Omental fat pad (tissue), 4 donors: Measurements from ENCODE around the gene RNF38. TPM values are rescaled to one million over a fixed set of nuclear protein-coding genes. Genes with fewer than 3 reads are reported as not detected.

ENCODE experiments used
- ATAC-seq: fragments of 150-250 bp; one replicate; pipeline ENCODE4 v1.9.1; 2016; ENCODE audit warnings: mild to moderate bottlenecking, moderate library complexity; ENCODE audit not compliant: low FRiP score
- DNase-seq: peaks from one replicate; pipeline ENCODE4 v3.0.0-alpha.2; 2019; ENCODE audit warnings: low spot score
- CTCF ChIP-seq, 3 donors: fragments of 450-650 bp; IDR thresholded peaks; one replicate each; pipeline ENCODE4 v1.5.1; 2016 to 2017; ENCODE audit warnings: antibody characterized with exemption in 3 of 3, mild to moderate bottlenecking in 3 of 3, moderate library complexity in 2 of 3
- total RNA-seq, 4 donors: library from RNA; depleted of rRNA; stranded (reverse); fragments of >200 nt; gene quantifications; one replicate each; pipeline ENCODE4 v1.1.0, GENCODE V29; 2016

RNF38 gene
- total RNA-seq, 4 donors from 2014 or later = 19.9 to 37.8 (median 23.2) TPM

GRCh38 chr9:36441966-36442365, 41.9 kb upstream of the RNF38 start:
- ATAC-seq (no peak), DNase-seq (no peak)
- TF ChIP-seq CTCF (IDR thresholded peaks at IDR 0.05) = no peak

GRCh38 chr9:36438536-36439236, 38.6 kb upstream of the RNF38 start:
- DNase-seq (no peak), ATAC-seq (no peak)
- no peak for TF ChIP-seq CTCF (IDR thresholded peaks at IDR 0.05)

- no peak for TF ChIP-seq CTCF (IDR thresholded peaks at IDR 0.05)
- no peak for ATAC-seq
- no peak for DNase-seq
Observed at GRCh38 chr9:36437790-36438189, 37.7 kb upstream of the RNF38 start.

- no peak for DNase-seq
- ATAC-seq = no peak
- TF ChIP-seq CTCF (IDR thresholded peaks at IDR 0.05) = no peak
Observed at GRCh38 chr9:36436909-36437308, 36.8 kb upstream of the RNF38 start.

- ATAC-seq (no peak), DNase-seq (no peak)
- no peak for TF ChIP-seq CTCF (IDR thresholded peaks at IDR 0.05)
Observed at GRCh38 chr9:36433386-36433785, 33.3 kb upstream of the RNF38 start.

- DNase-seq = no peak
- no peak for TF ChIP-seq CTCF (IDR thresholded peaks at IDR 0.05)
- ATAC-seq = no peak
Observed at GRCh38 chr9:36431078-36431477, 31.0 kb upstream of the RNF38 start.

- no peak for ATAC-seq
- no peak for TF ChIP-seq CTCF (IDR thresholded peaks at IDR 0.05)
Observed at GRCh38 chr9:36426945-36427344, 26.9 kb upstream of the RNF38 start.

More at GRCh38 chr9:36426945-36427344, 26.9 kb upstream of the RNF38 start:
- DNase-seq = no peak
